ENCODE results near the gene FAM13C.

- TF ChIP-seq POLR2A (IDR thresholded peaks at IDR 0.05) = no peak
- TF ChIP-seq, protein P1, sequence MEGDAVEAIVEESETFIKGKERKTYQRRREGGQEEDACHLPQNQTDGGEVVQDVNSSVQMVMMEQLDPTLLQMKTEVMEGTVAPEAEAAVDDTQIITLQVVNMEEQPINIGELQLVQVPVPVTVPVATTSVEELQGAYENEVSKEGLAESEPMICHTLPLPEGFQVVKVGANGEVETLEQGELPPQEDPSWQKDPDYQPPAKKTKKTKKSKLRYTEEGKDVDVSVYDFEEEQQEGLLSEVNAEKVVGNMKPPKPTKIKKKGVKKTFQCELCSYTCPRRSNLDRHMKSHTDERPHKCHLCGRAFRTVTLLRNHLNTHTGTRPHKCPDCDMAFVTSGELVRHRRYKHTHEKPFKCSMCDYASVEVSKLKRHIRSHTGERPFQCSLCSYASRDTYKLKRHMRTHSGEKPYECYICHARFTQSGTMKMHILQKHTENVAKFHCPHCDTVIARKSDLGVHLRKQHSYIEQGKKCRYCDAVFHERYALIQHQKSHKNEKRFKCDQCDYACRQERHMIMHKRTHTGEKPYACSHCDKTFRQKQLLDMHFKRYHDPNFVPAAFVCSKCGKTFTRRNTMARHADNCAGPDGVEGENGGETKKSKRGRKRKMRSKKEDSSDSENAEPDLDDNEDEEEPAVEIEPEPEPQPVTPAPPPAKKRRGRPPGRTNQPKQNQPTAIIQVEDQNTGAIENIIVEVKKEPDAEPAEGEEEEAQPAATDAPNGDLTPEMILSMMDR (IDR thresholded peaks at IDR 0.05) = no peak
Observed at GRCh38 chr10:59279991-59280505, 82.3 kb downstream of the FAM13C start.

Data from vagina (tissue), 2 donors.